HG03432 (cell line): ENCODE data around the gene ATAD2B.

Experiments
- ATAC-seq: cut with Tn5 transposase; IDR thresholded peaks from one replicate; pipeline ENCODE4 v1.9.1; 2021; ENCODE audit warnings: mild to moderate bottlenecking, moderate library complexity; ENCODE audit not compliant: unreplicated experiment

Gene ATAD2B

DNA sequence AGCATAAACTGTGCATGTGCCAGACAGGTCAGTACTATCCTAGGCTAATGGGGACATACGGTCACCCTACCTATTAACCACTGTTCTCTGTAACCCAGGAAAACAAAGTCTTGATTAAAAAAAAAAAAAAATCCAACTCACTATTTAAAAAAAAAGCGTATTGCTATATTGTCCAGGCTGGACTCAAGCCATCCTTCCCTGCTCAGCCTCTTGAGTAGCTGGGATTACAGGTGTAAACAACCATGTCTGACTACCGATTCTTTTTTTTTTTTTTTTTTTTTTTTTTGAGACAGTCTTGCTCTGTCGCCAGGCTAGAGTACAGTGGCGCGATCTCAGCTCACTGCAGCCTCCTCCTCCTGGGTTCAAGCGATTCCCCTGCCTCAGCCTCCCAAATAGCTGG lies 11.6 kb downstream of the ATAD2B start:
- no peak for ATAC-seq

DNA sequence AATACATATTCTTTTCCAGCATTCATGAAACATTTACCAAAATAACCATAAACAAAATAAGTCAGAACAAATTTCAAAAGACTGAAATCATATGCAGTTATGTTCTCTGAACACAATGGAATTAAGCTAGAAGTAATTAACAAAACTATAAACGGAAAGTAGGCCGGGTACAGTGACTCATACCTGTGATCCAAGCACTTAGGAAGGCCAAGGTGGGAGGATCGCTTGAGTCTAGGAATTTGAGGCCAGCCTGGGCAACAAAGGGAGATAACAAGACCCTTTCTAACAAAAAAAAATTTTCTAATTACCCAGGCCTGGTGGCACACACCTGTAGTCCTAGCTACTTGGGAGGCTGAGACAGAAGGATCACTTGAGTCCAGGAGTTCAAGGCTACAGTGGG lies 14.9 kb downstream of the ATAD2B start:
- ATAC-seq, result no peak

DNA sequence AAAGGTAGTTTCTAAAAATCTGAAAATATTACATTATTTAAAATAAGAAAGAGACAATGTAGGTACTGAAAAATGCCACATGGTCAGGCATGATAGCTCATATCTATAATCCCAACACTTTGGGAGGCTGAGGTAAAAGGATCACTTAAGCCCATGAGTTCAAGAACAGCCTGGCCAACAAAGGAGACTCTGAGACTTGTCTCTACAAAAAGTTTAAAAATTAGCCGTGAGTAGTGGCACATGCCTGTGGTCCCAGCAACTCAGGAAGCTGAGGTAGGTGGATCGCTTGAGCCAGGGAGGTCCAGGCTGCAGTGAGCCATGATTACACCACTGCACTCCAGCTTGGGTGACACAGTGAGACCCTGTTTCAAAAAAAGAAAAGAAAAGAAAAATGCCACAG lies 21.8 kb downstream of the ATAD2B start:
- no peak for ATAC-seq

DNA sequence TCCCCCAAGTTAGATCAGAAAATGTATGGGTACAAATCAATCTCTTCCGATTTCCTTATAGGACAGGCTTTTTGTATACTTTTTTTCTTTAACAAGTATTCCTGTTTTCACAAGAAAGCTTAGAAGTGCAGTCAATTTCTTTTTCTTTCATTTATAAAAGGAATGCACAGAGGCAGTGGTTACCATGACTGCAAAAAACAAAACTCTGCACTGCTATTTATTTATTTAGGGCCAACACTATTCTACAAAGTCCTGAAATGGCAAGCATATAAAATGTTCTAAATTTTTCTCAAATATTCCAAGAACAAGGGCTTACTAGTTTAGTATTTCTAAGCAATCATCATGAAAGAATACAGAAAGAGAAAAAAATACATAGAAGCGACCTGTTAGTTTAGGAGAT lies 22.2 kb downstream of the ATAD2B start:
- no peak for ATAC-seq

DNA sequence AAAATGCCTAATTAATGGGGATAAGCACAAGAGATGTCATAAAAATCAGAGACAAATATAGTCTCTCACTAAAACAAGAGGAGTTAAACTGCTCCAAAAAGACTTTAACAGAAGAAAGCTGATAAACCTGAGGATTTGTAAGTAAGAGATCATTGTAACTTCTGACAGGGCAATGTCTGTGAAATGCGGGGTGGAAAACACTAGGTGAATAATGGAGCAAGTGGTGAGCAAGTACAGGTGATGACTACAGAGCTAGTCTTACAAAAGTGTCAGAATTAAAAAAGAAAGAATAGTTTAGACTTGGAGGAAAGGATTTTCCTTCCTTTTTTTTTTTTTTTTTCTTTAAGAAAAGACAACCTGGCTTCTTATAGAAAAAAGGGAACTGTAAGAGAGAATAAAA lies 22.7 kb downstream of the ATAD2B start:
- no peak for ATAC-seq

DNA sequence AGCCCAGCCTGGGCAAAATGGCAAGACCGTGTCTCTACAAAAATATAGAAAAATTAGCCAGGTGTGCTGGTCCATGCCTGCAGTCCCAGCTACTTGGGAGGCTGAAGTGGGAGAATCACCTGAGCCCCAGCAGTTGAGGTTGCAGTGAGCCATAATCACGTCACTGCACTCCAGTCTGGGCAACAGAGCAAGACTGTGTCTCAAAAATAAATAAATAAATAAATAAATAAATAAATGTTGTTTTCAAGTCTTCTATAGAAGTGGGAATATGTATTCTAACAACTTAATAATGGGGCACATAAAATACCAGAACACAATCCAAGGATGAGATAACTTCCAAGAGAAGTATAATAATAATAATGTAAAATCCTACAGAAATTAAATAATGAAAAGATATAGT lies 23.9 kb downstream of the ATAD2B start:
- ATAC-seq, result no peak

DNA sequence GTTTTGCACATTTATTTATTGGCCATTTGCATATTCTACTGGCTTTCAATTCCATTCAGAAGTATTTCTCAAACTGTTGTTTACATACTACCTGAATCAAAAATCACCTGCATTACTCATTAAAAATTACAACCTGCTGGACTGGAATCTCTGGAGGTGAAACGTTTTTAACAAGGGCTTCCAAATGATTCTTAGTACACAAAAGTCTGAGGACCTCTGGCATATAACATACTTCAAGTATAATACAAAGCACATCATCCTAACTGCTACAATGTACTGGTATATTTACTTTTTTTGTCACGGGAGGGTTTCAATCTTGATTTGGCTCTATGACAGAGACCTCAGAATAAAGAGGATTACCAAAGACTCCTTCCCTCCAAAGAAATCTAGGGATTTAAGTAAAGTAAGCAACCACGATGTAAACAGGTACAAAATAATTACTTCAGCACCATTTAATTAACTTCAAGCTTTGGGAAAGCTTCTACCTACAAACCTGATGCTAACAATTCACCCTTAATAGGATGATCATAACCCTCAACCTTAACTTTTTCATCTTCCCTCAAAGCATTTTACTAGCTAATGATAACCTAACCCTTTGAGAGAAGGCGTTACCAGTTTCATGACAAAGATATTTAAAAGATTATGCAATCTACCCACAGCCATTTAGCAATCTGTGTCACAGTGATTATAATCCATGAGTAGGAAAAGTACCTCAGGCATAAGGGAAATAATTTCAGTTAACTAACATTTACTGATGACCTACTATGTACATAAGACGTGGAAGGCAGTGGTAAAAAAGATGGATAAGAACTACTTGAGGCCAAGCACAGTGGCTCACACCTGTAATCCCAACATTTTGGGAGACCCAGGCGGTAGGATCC lies 24.7 kb downstream of the ATAD2B start:
- no peak for ATAC-seq

DNA sequence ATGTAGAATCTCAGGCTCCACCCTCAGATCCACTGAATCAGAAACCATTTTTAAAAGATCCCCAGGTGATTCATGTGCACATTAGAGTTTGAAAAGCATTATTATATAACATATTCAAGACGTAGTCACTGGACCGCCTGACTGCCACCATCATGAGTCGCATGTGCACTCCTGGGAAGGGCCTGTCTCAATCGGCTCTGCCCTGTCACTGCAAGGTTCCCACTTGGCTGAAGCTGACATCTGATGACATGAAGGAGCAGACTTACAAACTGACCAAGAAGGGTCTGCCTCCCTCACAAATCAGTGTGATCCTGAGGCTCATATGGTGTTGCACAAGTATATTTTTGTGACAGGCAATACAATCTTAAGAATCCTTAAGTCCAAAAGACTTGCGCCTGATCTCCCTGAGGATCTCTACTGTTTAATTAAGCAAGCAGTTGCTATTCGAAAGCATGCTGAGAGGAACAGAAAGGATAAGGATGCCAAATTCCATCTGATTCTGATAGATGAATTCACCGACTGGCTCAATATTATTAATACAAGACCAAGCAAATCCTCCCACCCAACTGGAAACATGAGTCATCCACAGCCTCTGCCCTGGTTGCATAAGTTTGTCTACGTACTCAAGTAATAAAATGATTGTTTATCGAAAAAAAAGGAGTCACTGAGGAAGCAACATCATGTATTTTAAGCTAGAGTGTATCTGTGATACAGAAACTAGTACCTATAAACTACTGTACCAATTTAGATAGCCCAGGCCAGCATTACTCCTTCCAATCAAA lies 26.2 kb downstream of the ATAD2B start:
- no peak for ATAC-seq

DNA sequence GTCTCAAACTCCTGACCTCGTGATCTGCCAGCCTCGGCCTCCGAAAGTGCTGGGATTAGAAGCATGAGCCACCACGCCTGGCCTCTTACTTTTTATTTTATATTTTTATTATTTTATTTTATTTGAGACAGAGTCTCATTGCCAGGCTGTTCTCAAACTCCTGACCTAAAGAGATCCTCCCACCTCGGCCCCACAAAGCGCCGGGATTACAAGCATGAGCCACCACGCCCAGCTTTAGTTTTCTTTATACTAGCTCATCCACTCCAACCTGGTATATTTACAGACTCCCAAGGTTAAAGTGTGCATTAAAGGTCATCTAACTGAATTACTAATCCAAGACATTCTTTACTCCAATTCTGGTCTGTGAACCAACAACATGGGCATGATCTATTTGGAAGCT lies 26.8 kb downstream of the ATAD2B start:
- no peak for ATAC-seq

DNA sequence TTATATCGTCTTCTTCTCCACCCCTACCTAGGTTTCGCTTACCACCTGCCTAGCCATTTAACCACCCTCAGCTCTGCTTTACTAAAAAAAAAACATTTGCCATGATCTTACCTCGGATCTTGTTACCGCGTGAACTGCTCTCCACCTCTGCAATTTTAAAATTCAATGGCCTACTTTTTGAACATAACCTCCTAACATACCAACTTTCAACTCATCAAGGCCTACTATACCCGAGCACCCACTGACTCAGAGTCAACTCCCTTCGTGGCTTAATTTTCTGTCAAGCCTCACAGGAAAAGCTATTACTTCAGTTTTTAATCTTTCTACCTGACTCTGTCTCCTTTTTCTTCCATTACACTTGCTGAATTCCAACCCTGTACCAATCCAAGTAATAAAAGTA lies 55.7 kb downstream of the ATAD2B start:
- no peak for ATAC-seq

DNA sequence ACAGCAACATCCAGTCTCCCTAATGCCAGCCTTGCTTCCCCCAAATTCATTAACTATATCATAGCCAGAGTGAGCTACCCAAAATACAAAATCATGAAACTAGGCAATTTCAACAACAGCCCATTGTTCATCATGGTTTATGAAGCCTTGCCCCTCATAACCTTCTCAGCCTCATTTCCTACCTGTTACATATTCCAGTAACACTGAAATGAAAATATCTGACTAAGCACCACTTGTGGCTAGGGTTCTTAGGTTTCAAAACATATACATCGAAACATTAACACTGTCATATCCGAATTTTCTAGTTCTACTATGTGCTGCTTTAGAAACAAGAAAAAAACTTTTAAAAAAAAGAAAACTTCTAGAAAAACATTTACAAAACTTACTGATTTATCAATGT lies 59.5 kb downstream of the ATAD2B start:
- no peak for ATAC-seq

DNA sequence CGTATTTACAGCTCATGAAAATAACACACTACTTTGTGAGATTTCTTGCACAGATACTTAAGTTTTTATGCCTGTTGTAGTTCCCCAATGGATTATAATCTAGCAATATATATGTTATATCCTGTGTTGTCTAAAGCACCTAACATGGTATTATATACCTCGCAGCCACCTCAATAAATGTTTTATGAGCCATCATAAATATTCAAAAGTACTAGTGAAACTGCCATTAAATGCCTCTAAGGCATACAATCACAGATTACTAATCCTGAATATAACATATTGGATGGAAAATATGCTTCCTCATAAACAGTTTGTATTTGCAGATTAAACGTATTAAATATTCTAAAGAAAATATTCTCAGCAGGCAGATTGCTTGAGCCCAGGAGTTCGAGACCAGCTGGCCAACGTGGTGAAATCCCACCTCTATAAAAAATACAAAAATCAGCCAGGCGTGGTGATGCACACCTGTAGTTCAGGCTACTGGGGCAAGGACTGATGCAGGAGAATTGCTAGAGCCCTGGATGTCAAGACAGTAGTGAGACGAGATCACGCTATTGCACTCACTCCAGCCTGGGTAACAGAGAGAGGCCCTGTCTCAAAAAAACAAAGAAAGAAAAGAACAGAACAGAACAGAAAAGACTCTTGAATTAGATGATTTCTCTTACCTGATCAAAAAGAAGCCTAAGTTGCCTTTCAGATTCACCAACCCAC lies 64.1 kb downstream of the ATAD2B start:
- ATAC-seq, result no peak

DNA sequence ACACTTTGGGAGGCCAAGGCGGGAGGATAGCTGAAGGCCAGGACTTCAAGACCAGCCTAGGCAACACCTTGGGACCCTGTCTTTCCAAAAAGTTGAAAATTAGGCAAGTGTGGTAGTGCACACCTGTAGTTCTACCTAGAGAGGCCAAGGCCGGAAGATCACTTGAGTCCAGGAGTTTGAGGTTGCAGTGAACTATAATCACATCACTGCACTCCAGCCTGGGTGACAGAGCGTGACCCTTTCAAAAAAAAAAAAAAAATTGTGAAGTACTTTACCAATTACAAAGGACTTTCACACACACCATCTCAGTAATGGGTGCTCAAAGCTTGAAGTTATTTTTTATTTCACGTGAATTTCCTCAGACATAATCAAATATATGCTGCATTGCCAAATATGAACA lies 65.0 kb downstream of the ATAD2B start:
- no peak for ATAC-seq

DNA sequence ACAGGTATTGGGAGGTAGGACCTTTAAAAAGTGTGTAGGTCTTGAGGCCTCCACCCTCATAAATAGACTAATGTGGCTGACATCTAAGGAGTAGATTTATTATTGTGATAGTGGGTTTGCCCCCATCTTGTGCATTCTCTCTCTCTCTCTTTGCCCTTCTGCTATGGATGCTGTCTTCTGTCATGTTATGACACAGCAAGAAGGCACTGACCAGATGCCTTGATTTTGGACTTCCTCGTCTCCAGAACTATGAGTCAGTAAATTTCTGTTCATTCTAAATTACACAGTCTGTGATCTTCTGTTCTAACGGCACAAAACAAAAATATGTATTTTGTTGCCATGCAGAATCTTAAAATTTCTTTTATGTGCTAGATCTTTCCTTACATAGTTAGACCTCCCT lies 66.9 kb downstream of the ATAD2B start:
- ATAC-seq, result no peak

DNA sequence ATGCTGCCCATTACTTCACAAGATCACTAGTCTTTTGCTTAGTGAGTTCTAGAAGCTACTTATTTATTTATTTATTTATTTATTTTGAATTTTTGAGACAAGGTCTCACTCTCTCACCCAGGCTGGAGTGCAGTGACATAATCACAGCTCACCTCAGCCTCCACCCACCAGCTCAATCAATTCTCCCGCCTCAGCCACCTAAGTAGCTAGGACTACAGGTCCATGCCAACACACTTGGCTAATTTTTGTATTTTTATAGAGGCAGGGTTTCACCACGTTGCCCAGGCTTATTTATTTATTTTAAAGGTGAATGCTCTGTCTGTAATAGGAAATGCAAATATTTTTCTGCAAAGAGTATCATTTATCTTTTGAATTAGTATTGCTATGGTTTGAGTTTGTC lies 67.7 kb downstream of the ATAD2B start:
- no peak for ATAC-seq

DNA sequence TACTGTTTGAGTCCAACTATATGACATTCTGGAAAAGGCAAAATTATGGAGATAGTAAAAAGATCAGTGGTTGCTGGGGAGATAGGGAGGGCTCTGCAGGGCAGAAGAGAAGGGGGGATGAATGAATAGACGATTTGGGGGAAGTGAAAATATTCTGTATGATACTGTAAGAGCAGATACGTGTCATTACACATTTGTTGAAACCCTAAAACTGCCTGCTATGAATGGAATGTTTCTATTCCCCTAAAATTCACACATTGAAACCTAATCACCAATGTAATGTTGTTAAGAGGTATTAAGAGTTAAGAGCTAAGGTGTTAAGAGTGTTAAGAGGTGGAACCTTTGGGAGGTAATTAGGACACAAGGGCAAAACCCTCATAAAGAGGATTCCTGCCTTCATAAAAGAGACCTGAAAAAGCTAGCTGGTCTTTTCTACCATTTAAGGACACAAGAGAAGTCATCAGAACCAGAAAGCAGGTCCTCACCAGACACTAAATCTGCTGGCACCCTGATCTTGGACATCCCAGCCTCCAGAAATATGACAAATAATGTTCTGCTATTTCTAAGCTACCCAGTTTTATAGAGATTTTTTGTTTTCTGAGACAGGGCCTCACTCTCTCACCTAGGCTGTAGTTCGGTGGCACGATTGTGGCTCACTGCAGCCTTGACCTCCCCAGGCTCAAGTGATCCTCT lies 76.2 kb downstream of the ATAD2B start:
- peak; percentile 87 for ATAC-seq

DNA sequence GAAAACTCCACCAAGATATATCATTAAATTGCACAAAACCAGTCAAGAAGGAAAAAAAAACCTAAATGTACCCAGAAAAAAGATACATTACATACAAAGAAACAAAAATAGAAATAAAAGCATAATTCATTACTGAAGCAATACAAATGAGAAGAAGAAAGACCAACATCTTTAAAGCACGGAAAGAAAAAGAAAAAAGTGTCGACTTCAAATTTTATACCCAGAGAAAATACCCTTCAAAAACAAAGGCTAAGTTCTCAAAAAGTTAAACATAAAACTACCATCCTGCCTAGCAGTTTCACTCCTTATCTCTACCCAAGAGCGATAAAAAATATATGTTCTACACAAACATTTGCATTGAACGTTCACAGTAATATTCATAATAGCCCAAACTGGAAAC lies 82.0 kb downstream of the ATAD2B start:
- ATAC-seq, result no peak

DNA sequence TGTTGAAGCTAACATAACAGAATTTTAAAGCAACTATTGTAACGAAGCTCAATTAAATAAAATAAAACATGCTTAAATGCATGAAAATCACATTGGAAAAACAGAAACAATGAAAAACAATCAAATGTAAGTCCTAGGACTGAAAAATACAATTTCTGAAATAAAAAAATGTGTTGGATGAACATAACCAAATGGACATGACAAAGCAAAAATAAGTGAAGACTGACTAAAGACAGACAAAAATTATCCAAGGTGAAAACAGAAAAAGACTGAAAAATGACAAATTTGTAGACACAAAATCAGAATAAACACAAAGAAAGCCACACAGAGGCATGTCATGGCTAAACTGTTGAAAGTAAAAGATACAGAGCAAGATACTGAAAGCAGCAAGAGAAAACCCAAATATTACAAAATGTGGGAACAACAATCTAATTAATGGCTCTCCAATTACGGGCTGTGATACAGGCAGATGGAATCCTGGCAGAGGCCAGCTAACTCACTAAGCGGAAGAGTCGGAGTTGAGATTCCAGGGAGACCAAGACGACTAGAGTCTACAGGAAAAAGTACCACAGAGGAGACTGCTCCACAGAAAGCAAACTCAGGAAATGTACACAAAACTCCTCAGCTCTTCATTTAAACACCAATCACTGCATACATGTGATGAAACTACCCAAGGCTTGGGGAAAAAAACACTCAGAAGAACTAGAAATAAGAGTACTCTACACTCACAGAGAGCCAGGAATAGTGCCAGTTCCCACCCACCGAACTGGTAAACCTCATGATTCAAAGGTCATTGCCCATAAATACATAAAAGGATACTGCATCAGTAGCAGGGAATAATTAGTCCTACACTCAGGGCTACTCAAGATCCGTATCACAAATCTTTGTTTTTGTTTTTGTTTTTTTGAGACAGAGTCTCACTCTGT lies 83.6 kb downstream of the ATAD2B start:
- no peak for ATAC-seq

DNA sequence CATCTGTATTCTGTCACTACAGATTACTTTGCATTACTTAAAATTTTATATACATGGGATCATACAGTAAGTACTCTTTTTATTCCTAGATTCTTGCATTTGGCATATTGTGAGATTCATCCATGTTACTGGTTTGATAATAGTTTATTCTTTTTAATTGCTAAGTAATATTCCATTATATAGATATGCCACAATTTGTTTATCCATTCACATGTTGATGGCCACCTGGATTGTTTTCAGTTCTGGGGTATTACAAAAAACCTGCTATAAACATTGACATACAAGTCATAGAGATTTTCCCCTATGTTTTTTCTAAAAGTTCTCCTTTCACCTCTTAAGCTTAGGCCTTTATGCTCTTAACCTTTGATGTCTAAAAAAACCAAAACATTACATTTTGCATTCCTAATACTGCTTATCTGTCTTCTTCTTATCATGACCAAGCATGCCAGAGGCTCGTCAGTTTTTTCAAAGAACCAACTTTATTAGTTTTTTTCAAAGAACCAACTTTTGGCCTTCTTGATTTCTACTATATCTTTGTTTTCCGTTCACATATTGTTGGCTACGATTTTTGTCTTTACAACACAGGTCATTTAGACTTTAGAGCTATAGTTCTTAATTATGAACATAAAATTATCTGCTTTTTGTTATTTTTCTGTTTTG lies 86.9 kb downstream of the ATAD2B start:
- no peak for ATAC-seq
